NCI-H82 treated with DMSO at 0.1 percent for 48 hours (cell line): ENCODE measurements around the gene PSME4.
"Not testable (repeated sequence)": the region's sequence is repeated elsewhere in the genome, so short reads cannot be mapped to it uniquely, and the experiment has no call there.

Source experiments
- DNase-seq: peaks from one replicate; lab custom pipeline; 2025; ENCODE audit not compliant: unreplicated experiment; lab: John Stamatoyannopoulos, UW

The PSME4 gene

DNA sequence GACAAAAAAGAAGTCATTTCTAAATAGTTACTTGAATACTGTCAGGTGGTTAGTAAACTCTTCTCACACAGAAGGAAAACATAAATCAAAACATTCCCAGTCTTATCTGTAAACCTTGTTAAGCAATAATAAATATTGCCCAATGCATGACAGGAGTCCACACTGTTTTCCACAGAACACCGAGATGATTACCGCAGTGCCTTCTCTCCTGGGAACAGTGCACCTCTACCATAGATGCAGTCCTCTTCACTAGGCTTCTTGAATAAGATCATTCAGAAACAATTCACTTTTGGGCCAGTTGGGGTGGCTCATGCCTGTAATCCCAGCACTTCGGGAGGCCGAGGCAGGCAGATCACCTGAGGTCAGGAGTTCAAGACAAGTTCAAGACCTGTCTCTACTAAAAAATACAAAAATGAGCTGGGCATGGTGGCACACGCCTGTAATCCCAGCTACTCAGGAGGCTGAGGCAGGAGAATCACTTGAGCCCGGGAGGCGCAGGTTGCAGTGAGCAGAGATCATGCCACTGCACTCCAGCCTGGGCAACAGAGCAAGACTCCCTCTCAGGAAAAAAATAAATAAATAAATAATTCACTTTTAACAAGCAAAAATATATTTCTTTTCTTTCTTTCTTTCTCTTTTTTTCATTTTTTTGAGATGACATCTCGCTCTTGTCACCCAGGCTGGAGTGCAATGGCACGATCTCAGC, 119.6 kb downstream of the PSME4 start:
- not testable (repeated sequence) for DNase-seq

DNA sequence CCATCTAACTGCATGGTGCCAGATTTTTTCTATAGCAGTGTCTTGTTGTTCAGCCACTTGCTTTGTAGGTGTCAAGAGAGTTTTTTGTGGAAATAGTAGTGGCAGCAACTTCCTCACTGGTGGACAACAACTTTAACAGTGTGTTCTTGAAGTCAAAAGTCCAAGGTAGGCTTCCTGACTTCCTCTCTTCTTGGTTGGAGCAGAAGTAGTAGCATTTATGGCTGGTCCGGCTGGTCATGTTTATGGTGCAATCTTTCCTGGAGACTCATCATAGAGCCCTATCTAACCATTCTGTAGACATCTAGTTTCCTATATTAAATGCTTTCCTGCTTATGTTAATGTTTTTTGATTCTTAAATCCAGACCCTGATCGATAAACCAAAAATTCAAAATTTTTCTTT, 122.7 kb downstream of the PSME4 start:
- DNase-seq: no peak

DNA sequence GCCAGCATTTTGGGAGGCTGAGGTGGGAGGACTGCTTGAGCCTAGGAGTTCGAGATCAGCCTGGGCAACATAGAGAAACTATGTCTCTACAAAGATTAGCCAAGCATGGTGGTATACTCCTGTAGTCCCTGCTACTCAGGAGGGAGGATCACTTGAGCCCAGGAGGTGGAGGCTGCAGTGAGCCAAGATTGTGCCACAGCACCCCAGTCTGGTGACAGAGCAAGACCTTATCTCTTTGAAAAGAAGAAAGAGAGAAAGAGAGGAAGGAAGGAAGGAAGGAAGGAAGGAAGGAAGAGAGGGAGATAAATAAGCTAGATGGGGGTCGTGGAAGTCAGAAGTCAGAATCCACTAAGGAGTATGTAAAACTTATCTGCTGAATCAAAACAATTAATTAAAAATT, 127.2 kb downstream of the PSME4 start:
- DNase-seq: no peak

DNA sequence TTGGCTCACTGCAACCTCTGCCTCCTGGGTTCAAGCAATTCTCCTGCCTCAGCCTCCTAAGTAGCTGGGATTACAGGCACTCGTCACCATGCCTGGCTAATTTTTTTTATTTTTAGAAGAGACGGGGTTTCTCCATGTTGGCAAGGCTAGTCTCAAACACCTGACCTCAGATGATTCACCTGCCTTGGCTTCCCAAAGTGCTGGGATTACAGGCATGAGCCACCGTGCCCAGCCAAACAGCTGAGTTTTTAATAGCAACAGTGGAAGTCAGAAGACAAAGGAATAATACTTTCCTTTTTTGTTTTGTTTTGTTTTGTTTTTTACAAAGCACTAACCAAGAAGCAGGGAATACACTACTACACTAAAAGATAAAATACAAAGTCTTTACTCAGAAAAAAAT, 127.9 kb downstream of the PSME4 start:
- DNase-seq: no peak

DNA sequence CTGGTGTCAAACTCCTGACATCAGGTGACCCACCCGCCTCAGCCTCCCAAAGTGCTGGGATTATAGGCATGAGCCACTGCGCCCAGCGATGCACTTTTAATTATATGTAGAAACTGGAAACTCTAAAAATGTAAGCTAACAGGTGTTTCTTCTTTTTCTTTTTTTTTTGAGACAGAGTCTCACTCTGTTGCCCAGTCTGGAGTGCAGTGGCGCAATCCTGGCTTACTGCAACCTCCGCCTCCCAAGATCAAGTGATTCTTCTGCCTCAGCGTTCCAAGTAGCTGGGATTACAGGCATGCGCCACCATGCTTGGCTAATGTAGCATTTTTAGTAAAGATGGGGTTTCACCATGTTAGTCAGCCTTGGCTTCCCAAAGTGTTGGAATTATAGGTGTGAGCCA, 129.1 kb downstream of the PSME4 start:
- DNase-seq: not testable (repeated sequence)

DNA sequence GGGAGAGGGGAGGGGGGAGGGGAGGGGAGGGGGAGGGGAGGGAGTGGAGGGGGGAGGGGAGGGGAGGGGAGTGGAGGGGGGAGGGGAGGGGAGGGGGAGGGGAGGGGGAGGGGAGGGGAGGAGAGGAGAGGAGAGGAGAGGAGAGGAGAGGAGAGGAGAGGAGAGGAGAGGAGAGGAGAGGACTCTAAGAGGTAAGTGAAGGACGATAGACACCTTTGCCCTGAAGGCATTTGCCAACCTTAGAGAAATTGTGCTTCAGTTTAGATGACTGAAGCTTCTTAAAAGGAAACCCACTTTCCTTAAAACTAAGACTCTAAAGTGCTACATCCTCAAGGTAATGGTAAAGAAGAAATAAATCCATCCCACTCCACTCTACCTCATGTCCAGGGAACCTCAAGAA, 130.2 kb downstream of the PSME4 start:
- no peak for DNase-seq

DNA sequence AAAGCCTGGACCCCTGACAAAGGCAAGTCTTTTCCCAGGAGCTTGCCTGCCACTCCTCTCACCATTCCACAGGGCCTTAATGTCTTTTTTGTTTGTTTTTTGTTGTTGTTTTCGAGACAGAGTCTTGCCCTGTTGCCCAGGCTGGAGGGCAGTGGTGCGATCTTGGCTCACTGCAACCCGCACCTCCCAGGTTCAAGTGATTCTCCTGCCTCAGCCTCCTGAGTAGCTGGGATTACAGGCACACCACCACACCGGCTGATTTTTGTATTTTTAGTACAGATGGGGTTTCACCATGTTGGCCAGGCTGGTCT, 140.9 kb downstream of the PSME4 start:
- not testable (repeated sequence) for DNase-seq

DNA sequence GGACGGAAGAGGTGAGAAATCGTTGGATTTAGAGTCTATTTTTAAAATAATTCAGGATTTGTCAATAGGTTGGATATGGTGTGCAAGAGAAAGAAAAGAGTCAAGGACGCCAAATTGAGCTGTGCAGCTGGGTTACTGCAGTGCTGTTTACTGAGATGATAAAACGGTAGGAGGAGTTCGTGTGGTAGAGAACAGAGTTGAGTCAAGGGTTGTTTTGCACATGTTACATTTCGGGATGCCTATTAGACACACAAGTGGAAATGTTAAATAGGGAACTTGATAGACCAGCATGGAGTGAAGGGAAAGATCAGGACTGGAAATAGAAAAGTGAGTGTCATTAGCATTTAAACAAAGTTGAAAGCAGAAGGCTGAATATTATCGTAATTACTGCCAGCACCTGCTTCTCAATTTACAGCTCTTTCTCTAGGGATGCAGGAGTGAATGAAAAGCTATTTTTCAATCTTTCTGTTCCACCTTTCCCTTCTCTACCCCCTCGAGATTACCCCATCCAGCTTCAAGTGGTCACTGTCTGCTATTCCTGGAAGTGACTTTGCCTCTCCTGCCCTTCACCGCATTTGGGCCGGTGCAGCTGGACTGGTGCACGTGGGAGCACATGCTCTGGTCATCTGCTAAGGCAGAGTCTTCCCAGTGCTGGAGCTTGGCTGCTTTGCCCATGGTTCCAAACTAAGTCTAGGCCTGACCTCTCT, 141.4 kb downstream of the PSME4 start:
- DNase-seq: no peak

DNA sequence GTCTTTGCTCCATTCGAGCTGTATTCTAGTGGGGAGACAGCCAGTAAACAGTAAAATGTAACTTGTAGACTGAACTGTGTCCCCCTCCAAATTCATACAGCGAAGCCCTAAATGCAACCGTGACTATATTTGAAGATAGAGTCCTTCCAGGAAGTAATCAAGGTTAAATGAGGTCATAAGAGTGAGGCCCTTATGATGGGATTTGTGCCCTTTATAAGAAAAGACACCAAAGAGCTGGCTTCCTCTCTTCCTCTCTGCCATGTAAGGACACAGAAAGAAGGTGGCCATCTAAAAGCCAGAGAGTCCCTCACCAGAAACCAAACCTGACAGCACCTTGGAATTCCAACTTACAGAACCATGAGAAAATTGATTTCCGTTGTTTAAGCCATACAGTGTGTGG, 142.5 kb downstream of the PSME4 start:
- DNase-seq: no peak

DNA sequence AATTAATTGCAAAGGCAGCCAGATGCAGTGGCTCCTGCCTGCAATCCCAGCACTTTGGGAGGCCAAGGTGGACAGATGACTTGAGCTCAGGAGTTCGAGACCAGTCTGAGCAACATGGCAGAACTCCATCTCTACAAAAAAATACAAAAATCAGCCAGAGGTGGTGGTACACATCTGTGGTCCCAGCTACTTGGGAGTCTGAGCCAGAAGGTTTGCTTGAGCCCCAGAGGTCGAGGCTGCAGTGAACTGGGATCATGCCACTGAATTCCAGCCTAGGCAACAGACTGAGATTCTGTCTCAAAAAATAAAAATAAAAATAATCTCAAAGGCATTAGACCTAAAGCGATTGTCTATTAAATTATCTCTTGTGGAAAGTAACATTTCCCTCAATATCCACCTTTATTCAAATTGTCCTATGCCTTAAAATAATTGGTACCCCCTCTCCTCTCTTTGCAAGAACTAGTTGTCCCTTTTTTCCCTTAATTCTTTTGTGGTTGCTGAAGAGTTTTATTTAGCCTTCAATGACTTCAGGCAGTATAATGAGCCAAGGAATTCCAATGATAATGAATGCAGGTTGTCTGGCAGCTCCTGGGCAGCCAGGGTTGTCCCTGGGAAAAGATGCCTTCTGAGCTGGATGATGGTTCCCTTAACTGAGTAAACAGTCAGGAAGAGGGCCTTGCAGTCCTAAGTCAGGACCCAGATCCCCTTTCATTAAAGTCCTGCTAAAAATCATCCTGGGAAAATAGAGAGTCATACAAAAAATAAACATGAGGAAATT, 143.2 kb downstream of the PSME4 start:
- DNase-seq: no peak

DNA sequence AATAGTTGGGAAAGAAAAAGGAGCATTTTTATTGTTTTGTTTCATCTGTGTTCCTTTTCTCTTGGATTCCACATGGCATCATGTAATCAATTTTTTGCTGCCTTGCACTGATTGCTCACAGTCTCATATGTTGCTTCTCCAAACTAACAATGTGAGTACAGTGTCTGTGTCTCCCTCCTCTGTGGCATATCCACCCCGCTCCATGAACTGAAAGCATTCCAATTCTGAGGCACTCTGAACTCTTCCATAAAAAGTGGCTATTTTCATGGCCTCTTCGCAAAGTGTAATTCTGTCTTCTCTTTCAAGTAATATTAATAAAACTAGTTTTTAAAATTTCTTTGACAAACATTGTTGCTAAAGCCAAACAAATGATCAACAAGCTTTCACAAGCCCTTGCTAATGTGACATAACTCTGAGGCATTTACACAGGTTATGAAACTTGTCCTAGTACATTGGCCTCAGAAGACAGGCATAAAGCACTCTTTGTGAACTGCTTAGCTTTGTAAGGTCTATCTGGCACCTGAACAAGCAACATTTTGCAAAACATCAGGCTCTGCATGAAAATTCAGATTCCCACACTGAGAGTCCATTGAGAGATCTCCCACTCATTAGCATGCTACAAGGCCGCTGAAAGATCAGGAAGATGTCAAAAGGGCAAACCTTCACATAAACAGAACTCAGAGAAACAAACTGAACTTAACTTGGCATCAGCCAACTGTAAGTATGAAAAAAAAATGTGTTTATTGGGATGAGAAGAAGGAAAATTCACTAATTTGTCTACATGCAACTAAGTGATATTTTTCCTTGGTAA, 144.0 kb downstream of the PSME4 start:
- DNase-seq: no peak

DNA sequence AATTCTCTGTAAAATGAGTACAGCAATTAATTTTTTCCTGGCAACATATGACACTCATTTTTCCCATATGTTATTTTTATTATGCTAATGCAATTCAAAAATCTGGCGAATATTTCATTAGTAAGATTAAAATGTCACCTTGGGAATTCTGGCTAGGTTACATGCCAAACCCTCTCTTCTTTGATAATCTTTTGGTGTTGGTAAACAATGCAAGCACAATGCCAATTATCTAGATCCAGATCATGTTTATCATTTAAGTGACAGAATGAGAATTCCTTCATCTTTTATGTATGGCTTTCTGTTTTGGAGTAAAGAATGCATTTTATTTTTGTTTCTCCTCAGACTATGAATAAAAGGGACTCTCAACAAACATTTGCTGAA, 144.8 kb downstream of the PSME4 start:
- DNase-seq: no peak

DNA sequence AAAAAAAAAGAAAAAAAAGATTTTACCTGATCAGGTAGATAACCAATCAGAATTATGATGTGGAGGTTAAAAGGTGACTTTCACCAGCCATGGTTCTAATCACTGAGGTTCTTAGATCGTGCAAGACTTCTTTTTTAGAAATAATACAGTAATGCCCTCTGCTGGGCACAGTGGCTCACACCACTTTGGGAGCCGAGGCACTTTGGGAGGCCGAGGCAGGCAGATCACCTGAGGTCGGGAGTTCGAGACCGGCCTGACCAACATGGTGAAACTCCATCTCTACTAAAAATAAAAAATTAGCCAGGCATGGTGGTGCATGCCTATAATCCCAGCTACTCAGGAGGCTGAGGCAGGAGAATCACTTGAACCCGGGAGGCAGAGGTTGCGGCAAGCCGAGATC, 147.2 kb downstream of the PSME4 start:
- DNase-seq: not testable (repeated sequence)

DNA sequence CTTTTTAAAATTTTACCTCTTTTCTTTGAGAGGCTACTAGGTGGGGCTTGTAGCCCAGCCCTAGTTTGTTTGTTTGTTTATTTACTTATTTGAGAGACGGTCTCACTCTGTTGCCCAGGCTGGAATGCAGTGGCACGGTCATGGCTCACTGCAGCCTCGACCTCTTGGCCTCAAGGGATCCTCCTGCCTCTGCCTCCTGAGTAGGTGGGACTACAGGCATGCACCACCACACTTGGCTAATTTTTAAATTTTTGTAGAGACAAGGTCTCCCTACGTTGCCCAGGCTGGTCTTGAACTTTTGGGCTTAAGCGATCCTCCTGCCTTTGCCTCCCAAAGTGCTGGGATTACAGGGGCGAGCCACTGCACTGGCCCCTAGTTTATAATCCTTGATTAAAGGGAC, 149.0 kb downstream of the PSME4 start:
- no peak for DNase-seq

DNA sequence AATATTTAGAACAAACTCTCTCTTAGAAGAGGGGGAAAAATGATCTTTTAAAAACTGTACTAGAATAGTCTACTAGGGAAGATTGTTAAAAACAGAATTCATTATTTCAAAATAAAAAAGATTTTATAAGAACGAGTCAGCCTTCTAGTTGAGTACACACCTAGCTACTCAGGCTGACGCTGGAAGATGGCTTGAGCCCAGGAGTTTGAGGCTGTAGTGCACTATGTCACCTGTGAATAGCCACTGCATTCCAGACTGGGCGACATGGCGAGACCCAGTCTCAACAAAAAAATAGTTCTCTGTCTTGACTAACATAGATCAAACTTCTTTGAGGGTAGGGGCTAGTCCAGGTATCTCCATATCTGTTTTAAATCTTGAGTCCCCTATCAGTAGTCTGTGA, 150.1 kb downstream of the PSME4 start:
- DNase-seq: no peak

DNA sequence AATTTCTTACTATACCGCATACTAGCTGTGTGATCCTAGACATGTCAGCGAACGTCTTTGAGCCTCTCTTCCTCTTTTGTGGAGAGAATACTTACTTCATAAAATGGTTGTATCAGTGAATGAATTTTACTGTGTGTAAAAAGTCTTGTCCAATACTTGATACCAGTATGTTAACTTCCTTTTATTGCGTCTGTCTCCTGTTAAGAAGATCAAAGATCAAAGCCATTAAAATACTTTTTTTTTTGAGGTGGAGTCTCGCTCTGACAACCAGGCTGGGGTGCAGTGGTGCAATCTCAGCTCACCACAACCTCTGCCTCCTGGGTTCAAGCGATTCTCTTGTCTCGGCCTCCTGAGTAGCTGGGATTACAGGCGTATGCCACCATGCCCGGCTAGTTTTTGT, 150.7 kb downstream of the PSME4 start:
- DNase-seq: no peak

DNA sequence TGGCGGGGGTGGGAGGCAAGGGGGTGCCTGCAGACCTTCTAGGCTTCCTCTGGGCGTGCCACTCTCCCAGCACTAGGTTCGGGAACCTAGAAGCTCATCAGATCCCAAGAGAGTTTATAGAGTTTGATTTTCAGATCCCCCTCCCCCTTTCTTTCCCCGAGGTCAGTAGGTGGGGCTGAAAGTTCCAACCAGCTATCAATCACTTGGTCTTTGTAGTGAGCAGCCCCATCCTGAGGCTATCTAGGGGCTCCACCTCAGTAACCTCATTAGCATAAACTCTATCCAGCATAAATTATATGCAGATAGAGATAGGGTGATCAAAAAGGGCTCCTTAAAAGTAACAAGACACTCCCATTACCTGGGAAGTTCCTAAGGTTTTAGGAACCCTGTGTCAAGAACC, 151.2 kb downstream of the PSME4 start:
- DNase-seq: no peak

DNA sequence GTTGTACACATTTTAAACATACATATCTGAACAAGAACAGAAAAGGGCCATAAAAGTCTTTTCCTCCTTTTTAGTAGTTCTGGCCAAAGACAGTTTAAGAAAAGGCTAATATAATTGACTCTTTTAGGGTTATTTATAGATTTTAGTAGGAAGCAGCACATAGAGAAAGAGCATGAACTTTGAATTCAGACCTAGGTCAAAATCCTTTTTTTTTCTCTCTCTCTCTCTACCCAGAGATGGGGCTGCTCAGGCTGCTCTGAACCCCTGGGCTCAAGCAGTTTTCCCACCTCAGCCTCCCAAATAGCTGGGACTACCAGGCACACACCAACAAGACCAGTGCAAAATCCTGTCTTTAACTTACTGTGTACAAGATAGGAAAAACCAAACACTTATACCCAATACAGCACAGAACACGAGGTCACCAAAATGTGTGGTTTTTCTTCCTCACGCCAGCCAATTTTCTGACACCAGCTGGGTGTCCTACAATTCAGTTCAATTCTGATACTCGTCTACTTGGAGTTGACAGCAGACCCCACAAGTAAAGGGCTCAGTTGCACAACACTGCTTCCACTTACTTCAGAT, 151.8 kb downstream of the PSME4 start:
- DNase-seq: no peak
